HG03196 (cell line): ENCODE measurements around the gene SPATA2L.

Source experiments
- ATAC-seq: cut with Tn5 transposase; IDR thresholded peaks from one replicate; pipeline ENCODE4 v1.9.1; 2021; ENCODE audit not compliant: unreplicated experiment

The SPATA2L gene

GRCh38 chr16:89701425-89702406 is at the start of gene SPATA2L:
Gene SPATA2L, minus strand, starts transcription at chr16:89701705. Its CDS starts 473 bp downstream, at chr16:89701232.
- peak; percentile 55 for ATAC-seq

GRCh38 chr16:89749637-89750036 is 48.1 kb upstream of the SPATA2L start:
- ATAC-seq: no peak

- no peak for ATAC-seq
Measured at GRCh38 chr16:89748921-89749320, 47.4 kb upstream of the SPATA2L start.

- no peak for ATAC-seq
Measured at GRCh38 chr16:89748076-89748475, 46.6 kb upstream of the SPATA2L start.

GRCh38 chr16:89746043-89746442 is 44.5 kb upstream of the SPATA2L start:
- ATAC-seq: no peak

- no peak for ATAC-seq
Measured at GRCh38 chr16:89744813-89745212, 43.3 kb upstream of the SPATA2L start.

- ATAC-seq: no peak
Measured at GRCh38 chr16:89742948-89743347, 41.4 kb upstream of the SPATA2L start.

- no peak for ATAC-seq
Measured at GRCh38 chr16:89741342-89742014, 40.0 kb upstream of the SPATA2L start.

- ATAC-seq: no peak
Measured at GRCh38 chr16:89739383-89739782, 37.9 kb upstream of the SPATA2L start.

GRCh38 chr16:89738538-89739317 is 37.2 kb upstream of the SPATA2L start:
- no peak for ATAC-seq

GRCh38 chr16:89738072-89738377 is 36.5 kb upstream of the SPATA2L start:
- ATAC-seq: no peak

GRCh38 chr16:89737341-89738071 is 36.0 kb upstream of the SPATA2L start:
- no peak for ATAC-seq

- no peak for ATAC-seq
Measured at GRCh38 chr16:89736554-89736953, 35.0 kb upstream of the SPATA2L start.

GRCh38 chr16:89733792-89734191 is 32.3 kb upstream of the SPATA2L start:
- ATAC-seq: no peak

GRCh38 chr16:89733322-89733721 is 31.8 kb upstream of the SPATA2L start:
- no peak for ATAC-seq

GRCh38 chr16:89732918-89733242 is 31.4 kb upstream of the SPATA2L start:
- no peak for ATAC-seq

- ATAC-seq: no peak
Measured at GRCh38 chr16:89732142-89732917, 30.8 kb upstream of the SPATA2L start.

- no peak for ATAC-seq
Measured at GRCh38 chr16:89730610-89731234, 29.2 kb upstream of the SPATA2L start.

- no peak for ATAC-seq
Measured at GRCh38 chr16:89729863-89730593, 28.5 kb upstream of the SPATA2L start.
